ENCODE results near the gene SUGCT. TPM values are rescaled to one million over a fixed set of nuclear protein-coding genes. Genes with fewer than 3 reads are reported as not detected.

Gene SUGCT
- total RNA-seq, 1 donor from 2014 or later = 1.6 TPM

DNA sequence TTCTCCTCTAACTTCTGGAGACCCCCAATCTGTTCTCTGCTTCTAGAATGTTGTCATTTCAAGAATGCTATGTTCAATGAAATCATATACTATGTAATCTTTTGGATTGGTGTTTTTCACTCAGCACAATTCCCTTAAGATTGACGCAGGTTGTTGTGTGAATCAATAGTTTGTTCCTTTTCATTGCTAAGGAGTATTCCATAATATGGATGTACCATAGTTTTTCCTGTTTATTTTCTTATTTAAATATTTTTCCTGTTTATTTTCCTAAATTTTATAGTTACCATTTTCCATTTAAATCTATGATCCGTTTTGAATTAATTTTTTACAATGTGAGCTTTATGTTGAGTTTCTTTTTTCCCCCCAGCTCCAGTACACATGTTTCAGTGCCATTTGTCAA is 604.5 kb downstream of the SUGCT start:
- H3K27me3 Mint-ChIP-seq (ENCODE audit: unreplicated experiment) = no peaks in the 10 kb centered on the region
- H3K4me1 Mint-ChIP-seq (ENCODE audit: unreplicated experiment) = no peaks in the 10 kb centered on the region
- no peak overlapping the region for H3K4me3 Mint-ChIP-seq (ENCODE audit: unreplicated experiment)
- no peaks in the 10 kb centered on the region for H3K9me3 Mint-ChIP-seq (ENCODE audit: unreplicated experiment)
- TF ChIP-seq, protein P1, sequence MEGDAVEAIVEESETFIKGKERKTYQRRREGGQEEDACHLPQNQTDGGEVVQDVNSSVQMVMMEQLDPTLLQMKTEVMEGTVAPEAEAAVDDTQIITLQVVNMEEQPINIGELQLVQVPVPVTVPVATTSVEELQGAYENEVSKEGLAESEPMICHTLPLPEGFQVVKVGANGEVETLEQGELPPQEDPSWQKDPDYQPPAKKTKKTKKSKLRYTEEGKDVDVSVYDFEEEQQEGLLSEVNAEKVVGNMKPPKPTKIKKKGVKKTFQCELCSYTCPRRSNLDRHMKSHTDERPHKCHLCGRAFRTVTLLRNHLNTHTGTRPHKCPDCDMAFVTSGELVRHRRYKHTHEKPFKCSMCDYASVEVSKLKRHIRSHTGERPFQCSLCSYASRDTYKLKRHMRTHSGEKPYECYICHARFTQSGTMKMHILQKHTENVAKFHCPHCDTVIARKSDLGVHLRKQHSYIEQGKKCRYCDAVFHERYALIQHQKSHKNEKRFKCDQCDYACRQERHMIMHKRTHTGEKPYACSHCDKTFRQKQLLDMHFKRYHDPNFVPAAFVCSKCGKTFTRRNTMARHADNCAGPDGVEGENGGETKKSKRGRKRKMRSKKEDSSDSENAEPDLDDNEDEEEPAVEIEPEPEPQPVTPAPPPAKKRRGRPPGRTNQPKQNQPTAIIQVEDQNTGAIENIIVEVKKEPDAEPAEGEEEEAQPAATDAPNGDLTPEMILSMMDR (IDR thresholded peaks at IDR 0.05; ENCODE audit: unreplicated experiment) = no peak
- no peak overlapping the region for H3K27ac Mint-ChIP-seq (ENCODE audit: unreplicated experiment)
- no peaks in the 10 kb centered on the region for H3K36me3 Mint-ChIP-seq (ENCODE audit: low read depth, unreplicated experiment)
- DNase-seq (ENCODE audit: low spot score) = no peak

DNA sequence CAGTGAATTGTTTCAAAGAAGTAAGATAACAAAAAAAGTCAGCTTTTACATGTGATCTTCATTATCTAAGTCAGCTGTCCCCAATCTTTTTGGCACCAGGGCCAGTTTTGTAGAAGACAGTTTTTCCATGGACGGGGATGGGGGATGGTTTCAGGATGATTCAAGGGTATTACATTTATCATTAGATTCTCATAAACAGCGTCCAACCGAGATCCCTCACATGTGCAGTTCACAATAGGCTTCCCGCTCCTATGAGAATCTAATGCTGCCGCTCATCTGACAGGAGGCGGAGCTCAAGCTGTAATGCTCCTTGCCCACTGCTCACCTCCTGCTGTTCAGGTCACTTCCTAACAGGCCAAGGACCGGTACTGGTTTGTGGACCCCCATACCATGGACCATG is 607.5 kb downstream of the SUGCT start:
- Mint-ChIP-seq H3K27me3 (ENCODE audit: unreplicated experiment) (no peaks in the 10 kb centered on the region), H3K27ac (ENCODE audit: unreplicated experiment) (no peak overlapping the region), H3K4me1 (ENCODE audit: unreplicated experiment) (no peaks in the 10 kb centered on the region), H3K9me3 (ENCODE audit: unreplicated experiment) (no peaks in the 10 kb centered on the region), H3K36me3 (ENCODE audit: low read depth, unreplicated experiment) (no peaks in the 10 kb centered on the region), H3K4me3 (ENCODE audit: unreplicated experiment) (no peak overlapping the region)
- DNase-seq (ENCODE audit: low spot score) = no peak
- TF ChIP-seq, protein P1 (IDR thresholded peaks at IDR 0.05; ENCODE audit: unreplicated experiment) = no peak

DNA sequence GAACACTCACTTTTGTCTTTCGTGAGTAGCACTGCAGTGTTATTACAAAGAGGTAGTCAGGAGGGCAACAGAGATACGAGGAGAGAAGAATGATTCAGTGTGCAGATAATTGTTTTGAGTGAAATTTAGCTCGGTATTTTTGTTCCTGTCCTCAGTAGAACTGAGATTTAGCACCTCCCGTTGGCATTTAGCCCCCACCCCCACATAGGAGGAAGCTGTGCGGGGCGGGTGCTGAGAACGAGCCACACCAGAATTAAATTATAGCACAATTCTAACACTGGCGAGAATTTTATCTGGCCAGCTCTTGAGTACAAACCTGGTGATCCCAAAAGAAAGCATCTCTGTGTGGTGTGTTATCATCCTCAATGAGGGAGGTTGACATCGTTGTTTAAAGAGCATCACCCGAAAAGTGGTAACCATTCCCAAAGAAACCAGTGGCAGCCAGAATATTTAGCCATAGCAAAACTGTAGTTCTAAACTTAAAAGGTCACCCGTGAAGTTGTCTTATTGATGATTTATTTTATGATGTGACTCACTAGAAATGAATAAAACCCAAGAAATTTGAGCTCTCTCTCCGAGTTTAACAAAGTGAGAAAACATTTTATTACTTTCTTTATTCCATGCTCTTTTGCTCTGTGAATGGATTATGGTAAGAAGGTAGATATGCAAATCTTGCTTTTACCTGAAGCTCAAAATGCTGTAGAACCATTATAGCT is 612.2 kb downstream of the SUGCT start:
- no peaks in the 10 kb centered on the region for H3K27me3 Mint-ChIP-seq (ENCODE audit: unreplicated experiment)
- peaks cover 4% of the 10 kb centered on the region for H3K4me1 Mint-ChIP-seq (ENCODE audit: unreplicated experiment)
- no peaks in the 10 kb centered on the region for H3K9me3 Mint-ChIP-seq (ENCODE audit: unreplicated experiment)
- TF ChIP-seq, protein P1 (IDR thresholded peaks at IDR 0.05; ENCODE audit: unreplicated experiment) = no peak
- no peak overlapping the region for H3K27ac Mint-ChIP-seq (ENCODE audit: unreplicated experiment)
- no peaks in the 10 kb centered on the region for H3K36me3 Mint-ChIP-seq (ENCODE audit: low read depth, unreplicated experiment)
- no peak for DNase-seq (ENCODE audit: low spot score)
- H3K4me3 Mint-ChIP-seq (ENCODE audit: unreplicated experiment) = no peak overlapping the region

DNA sequence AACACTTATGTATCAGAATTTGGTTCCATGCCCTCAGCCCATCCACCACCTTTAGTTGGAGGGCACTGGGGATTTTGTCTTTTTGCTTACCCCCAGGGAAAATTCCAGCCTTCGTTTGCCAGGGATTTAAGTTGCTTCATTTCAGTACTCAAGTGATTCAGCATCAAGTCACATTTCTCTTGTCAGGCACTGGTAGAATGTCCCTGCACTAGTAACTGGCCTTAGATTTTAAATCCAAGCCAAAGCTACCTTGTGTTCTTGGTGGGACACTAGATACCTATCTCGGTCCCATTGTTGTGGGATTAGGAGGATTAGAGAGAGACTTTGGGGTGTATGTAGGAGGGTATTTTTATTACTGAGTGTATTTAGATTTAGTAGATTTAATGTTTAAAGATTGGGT is 613.1 kb downstream of the SUGCT start:
- peaks cover 4% of the 10 kb centered on the region for H3K4me1 Mint-ChIP-seq (ENCODE audit: unreplicated experiment)
- H3K9me3 Mint-ChIP-seq (ENCODE audit: unreplicated experiment) = no peaks in the 10 kb centered on the region
- no peaks in the 10 kb centered on the region for H3K27me3 Mint-ChIP-seq (ENCODE audit: unreplicated experiment)
- no peaks in the 10 kb centered on the region for H3K36me3 Mint-ChIP-seq (ENCODE audit: low read depth, unreplicated experiment)
- H3K4me3 Mint-ChIP-seq (ENCODE audit: unreplicated experiment) = no peak overlapping the region
- TF ChIP-seq, protein P1 (IDR thresholded peaks at IDR 0.05; ENCODE audit: unreplicated experiment) = no peak
- no peak for DNase-seq (ENCODE audit: low spot score)
- no peak overlapping the region for H3K27ac Mint-ChIP-seq (ENCODE audit: unreplicated experiment)

DNA sequence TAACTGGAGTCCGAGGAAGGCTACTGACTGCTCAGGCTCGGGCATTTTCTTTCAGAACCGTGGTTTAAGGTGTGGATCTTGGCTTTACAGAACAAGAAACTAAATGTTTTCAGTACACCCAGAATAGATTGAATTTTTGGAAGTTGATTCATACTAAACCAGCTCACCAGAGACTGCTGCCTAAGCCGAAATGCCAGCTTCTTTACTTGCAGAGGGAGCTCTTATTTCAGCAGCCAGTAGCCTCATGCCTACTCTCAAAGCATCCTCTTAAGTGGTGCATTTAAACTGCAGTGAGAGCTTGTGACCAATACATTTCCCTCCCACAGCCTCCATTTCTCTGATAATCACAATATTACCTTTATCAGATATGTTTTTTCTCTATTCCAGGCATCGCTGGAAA is 615.1 kb downstream of the SUGCT start:
- TF ChIP-seq, protein P1 (IDR thresholded peaks at IDR 0.05; ENCODE audit: unreplicated experiment) = no peak
- Mint-ChIP-seq H3K36me3 (ENCODE audit: low read depth, unreplicated experiment) (no peaks in the 10 kb centered on the region), H3K27me3 (ENCODE audit: unreplicated experiment) (no peaks in the 10 kb centered on the region), H3K27ac (ENCODE audit: unreplicated experiment) (no peak overlapping the region), H3K4me1 (ENCODE audit: unreplicated experiment) (peaks cover 4% of the 10 kb centered on the region), H3K4me3 (ENCODE audit: unreplicated experiment) (no peak overlapping the region), H3K9me3 (ENCODE audit: unreplicated experiment) (no peaks in the 10 kb centered on the region)
- DNase-seq (ENCODE audit: low spot score) = no peak

Measured in endothelial cell (in vitro differentiated cells).